ENCODE results near the gene HACE1.
A peak's percentile ranks its signal among the peaks of the same experiment; 100 is the strongest.
"Not testable (repeated sequence)": the region's sequence is repeated elsewhere in the genome, so short reads cannot be mapped to it uniquely, and the experiment has no call there.

The HACE1 gene

DNA sequence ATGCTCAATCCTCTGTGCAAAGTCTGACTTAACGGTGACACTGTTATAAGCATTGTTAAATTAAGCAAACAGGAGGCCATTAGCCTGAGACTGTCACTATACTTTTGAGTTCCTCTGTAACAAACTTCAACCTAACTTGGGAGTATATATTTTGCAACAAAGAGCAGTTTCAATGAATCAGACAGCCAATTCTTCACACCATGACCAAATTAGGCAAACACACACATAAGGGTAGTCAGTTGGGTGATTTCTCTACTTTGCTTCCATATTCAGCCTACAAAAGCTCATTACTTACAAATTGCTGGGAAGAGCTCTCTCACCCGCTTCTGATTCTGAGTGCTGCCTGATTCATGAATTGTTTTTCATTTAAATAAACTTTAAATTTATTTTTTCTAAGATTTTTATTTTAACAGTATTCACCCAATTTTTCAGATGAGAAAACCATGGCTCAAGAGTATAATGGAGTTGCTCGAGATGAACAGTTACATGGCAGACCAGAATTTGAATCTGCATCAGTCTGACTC is 60.5 kb downstream of the HACE1 start:
- Mint-ChIP-seq H3K9me3 (peaks cover 8% of the 10 kb centered on the region), H3K4me3 (no peak overlapping the region), H3K4me1 (peaks cover 2% of the 10 kb centered on the region), H3K27me3 (no peaks in the 10 kb centered on the region), H3K36me3 (ENCODE audit: low read depth) (peaks cover 17% of the 10 kb centered on the region), H3K27ac (no peak overlapping the region)
- no peak for DNase-seq
- no peak for ATAC-seq

DNA sequence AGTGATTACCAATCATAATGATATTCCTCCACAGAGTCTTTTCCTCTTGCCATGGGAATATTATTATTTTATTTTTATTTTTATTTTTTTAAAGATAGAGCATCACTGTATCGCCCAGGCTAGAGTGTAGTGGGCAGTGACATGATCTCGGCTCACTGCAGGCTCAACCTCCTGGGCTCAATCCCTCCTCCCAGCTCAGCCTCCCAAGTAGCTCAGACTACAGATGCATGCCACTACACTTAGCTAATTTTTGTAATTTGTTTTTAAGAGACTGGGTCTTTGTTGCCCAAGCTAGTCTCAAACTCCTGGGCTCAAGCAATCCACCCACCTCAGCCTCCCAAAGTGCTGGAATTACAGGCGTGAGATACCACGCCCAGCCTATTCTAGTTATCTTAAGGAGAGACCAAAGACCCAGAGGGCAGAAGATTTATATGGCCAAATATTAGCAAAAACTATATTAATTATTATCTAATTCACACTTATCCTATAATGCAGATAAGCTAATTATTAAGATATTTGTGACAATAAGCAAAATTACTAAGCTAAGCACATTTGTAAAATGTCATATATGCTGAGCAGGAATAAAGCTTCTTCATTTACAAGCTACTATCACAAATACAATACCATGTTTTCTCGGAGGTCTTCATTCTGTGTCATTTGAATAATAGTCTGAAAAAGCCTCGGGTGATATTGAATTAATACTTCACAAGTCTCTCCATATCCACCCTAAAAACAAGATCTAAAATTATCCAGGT is 63.5 kb downstream of the HACE1 start:
- no peak overlapping the region for H3K27ac Mint-ChIP-seq
- ATAC-seq (no peak), DNase-seq (no peak)
- H3K9me3 Mint-ChIP-seq = peaks cover 4% of the 10 kb centered on the region
- H3K27me3 Mint-ChIP-seq = no peaks in the 10 kb centered on the region
- peaks cover 8% of the 10 kb centered on the region for H3K36me3 Mint-ChIP-seq (ENCODE audit: low read depth)
- no peak overlapping the region for H3K4me3 Mint-ChIP-seq
- H3K4me1 Mint-ChIP-seq = peaks cover 2% of the 10 kb centered on the region

DNA sequence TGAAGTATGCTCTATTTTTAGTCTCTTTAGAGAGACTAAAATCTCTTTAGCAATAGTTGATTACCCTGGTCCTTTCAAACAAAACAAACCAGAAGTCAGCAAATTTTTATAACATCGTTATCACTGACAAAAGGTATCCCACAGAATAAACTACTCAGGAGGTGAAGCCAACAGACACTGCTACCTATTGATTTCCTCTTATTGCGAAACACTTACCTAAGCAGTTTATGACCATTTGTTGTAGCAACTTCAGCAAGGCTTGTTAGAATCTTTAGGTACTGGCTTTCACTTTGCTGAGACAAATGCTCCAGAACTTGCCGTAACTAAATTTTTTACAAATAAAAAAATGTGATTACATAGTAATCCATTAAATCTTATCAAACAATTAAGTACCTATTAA is 64.4 kb downstream of the HACE1 start:
- Mint-ChIP-seq H3K27ac (no peak overlapping the region), H3K4me3 (no peak overlapping the region), H3K9me3 (no peaks in the 10 kb centered on the region), H3K36me3 (ENCODE audit: low read depth) (peaks cover 3% of the 10 kb centered on the region), H3K4me1 (no peaks in the 10 kb centered on the region), H3K27me3 (no peaks in the 10 kb centered on the region)
- ATAC-seq (no peak), DNase-seq (no peak)

DNA sequence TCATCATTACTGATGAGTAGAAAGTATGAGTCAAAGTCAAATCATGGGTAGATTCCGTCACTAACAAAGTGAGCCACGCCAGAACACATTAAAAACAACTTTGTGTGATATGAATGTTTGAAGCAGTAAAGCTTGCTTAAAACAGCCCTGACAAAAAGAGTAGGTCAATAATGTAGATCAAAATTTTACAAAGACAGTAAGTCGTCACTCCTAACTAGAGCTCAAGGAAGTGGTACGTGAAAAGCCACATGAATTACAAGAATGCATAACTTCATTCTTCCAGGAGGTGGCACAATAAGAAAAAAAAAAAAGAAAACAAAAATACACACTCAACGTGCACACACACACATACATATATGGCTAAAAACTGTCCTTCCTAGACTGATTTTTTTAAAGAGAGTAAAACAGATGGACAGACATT is 69.9 kb downstream of the HACE1 start:
- Mint-ChIP-seq H3K4me3 (peak overlapping the region; percentile 73), H3K36me3 (ENCODE audit: low read depth) (peaks cover 18% of the 10 kb centered on the region), H3K27me3 (no peaks in the 10 kb centered on the region), H3K27ac (peak overlapping the region; percentile 98), H3K4me1 (peaks cover 31% of the 10 kb centered on the region), H3K9me3 (no peaks in the 10 kb centered on the region)
- no peak for DNase-seq
- ATAC-seq = peak; percentile 89

DNA sequence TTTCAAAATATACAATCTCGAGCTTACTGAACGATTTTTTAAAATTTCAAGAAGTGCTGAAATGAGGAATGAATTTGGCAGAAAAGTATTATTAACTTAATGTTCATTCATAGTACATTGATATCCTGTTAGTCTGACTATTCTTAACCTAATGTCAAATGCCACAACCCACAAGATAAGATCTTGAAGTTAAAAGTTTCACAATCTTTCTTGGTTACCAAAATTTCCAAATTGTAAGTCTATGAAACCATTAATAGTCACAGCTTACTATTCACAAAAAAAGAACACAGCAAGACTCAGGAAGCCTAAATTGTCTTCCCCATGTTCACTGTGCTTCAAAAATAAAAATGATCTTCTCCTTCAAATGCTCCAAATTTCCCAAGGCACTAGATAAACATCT is 71.3 kb downstream of the HACE1 start:
- peak overlapping the region; percentile 75 for H3K27ac Mint-ChIP-seq
- H3K4me1 Mint-ChIP-seq = peaks cover 31% of the 10 kb centered on the region
- no peaks in the 10 kb centered on the region for H3K9me3 Mint-ChIP-seq
- no peaks in the 10 kb centered on the region for H3K27me3 Mint-ChIP-seq
- DNase-seq (no peak), ATAC-seq (peak; percentile 57)
- peaks cover 19% of the 10 kb centered on the region for H3K36me3 Mint-ChIP-seq (ENCODE audit: low read depth)
- H3K4me3 Mint-ChIP-seq = peak overlapping the region; percentile 31

DNA sequence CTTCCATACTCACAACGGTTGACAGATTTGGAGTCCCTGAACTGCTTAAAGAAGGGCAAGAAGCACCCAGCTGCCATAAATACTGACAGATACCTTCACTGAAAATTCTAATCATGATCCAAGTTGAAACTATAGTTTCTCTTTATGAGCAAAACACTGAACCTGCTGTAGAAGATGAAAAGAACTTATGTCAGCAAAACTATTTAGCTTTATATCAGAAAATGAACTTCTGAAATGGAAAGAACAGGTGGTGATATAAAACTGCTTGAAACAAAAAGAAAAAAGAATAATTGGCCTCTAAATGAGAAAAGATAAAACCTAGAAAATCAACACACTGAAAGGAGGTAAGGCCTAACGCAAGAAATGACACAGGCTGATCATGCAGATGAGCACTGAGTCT is 72.4 kb downstream of the HACE1 start:
- H3K4me1 Mint-ChIP-seq = peaks cover 31% of the 10 kb centered on the region
- DNase-seq (no peak), ATAC-seq (no peak)
- H3K36me3 Mint-ChIP-seq (ENCODE audit: low read depth) = peaks cover 22% of the 10 kb centered on the region
- no peaks in the 10 kb centered on the region for H3K27me3 Mint-ChIP-seq
- no peak overlapping the region for H3K4me3 Mint-ChIP-seq
- H3K27ac Mint-ChIP-seq = peak overlapping the region; percentile 43
- H3K9me3 Mint-ChIP-seq = no peaks in the 10 kb centered on the region

DNA sequence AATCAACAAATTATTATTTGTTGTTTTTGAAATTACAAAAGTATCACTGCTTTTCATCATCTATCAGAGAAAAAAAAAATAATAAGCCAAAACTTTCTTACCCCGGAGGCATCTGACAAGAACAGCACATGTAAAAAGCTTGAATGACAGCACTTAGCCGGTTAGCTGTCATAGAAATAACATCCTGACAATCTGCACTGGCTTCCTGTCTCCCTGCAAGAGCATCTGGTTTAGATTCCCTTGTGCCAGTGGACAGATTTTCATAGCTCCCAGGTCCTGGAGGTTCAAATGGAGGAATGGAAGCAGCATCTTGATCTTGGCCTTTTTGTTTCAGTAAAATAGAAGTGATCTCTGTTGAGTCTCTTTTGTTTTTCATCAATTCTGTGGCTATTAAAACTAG is 74.8 kb downstream of the HACE1 start:
- ATAC-seq = no peak
- no peak overlapping the region for H3K4me3 Mint-ChIP-seq
- no peak overlapping the region for H3K27ac Mint-ChIP-seq
- H3K36me3 Mint-ChIP-seq (ENCODE audit: low read depth) = peaks cover 25% of the 10 kb centered on the region
- no peak for DNase-seq
- no peaks in the 10 kb centered on the region for H3K27me3 Mint-ChIP-seq
- no peaks in the 10 kb centered on the region for H3K9me3 Mint-ChIP-seq
- peaks cover 26% of the 10 kb centered on the region for H3K4me1 Mint-ChIP-seq

DNA sequence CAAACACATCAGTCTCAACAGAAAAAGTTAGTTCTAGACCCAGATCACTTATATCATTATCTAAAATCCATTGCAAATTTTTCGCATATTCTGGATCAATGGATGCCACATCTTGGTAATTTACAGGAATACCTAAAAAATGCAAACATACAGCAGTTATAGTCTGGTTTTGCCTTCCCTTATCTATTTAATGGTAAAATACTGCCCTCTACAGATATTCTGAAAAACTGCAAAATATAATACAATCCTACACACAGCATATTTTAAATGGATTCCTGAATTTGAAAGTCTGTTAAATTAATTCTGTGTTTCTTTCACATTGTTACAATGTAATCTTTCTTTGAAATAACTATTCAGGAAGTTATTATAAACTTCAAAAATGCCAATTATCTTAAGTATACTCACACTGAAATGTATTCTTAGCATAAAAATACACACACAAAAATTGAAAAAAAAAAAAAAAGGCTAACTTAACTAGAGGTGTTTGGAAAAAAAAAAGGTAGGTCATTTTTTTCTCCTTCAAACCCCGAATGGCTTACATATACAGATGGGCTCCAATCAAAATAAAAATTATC is 88.4 kb downstream of the HACE1 start:
- Mint-ChIP-seq H3K36me3 (ENCODE audit: low read depth) (peaks cover 7% of the 10 kb centered on the region), H3K4me3 (no peak overlapping the region), H3K9me3 (no peaks in the 10 kb centered on the region), H3K27me3 (no peaks in the 10 kb centered on the region), H3K4me1 (no peaks in the 10 kb centered on the region), H3K27ac (no peak overlapping the region)
- DNase-seq (no peak), ATAC-seq (no peak)

DNA sequence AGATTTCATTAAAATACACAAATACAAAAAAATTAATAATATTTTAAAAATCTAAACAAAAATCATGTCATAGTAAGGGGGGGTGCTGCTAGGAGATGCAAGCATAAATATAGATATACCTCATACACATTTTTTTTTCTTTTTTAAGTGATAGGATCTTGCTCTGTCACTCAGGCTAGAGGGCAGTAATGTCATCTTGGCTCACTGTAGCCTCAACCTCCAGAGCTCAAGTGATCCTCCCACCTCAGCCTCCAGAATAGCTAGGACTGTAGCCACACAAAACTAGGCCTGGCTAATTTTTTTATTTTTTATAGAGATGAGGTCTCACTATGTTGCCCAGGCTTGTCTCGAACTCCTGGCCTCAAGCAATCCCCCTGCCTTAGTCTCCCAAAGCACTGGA is 90.8 kb downstream of the HACE1 start:
- Mint-ChIP-seq H3K27me3 (no peaks in the 10 kb centered on the region), H3K9me3 (no peaks in the 10 kb centered on the region), H3K36me3 (ENCODE audit: low read depth) (peaks cover 11% of the 10 kb centered on the region), H3K4me3 (no peak overlapping the region), H3K4me1 (no peaks in the 10 kb centered on the region), H3K27ac (no peak overlapping the region)
- no peak for DNase-seq
- no peak for ATAC-seq

DNA sequence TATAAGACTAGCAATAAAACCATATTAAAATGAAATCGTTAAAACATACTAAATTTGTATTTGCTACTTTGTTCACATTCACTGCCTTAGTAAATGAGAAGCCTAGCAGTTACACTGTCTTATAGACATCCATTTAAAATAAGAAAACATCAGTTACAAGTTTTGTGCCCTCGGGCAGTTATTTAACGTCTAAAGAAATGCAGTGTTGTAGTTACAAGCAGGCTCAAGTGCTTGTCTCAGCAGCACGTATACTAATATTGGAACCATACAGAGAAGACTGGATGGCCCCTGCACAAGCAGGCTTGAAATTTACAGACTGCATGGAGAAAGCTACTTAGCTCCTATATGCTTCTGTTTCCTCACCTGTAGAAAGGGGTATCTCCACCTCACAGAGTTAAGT is 93.1 kb downstream of the HACE1 start:
- no peak overlapping the region for H3K27ac Mint-ChIP-seq
- H3K4me3 Mint-ChIP-seq = no peak overlapping the region
- peaks cover 20% of the 10 kb centered on the region for H3K36me3 Mint-ChIP-seq (ENCODE audit: low read depth)
- ATAC-seq (no peak), DNase-seq (no peak)
- peaks cover 4% of the 10 kb centered on the region for H3K9me3 Mint-ChIP-seq
- H3K27me3 Mint-ChIP-seq = no peaks in the 10 kb centered on the region
- no peaks in the 10 kb centered on the region for H3K4me1 Mint-ChIP-seq

DNA sequence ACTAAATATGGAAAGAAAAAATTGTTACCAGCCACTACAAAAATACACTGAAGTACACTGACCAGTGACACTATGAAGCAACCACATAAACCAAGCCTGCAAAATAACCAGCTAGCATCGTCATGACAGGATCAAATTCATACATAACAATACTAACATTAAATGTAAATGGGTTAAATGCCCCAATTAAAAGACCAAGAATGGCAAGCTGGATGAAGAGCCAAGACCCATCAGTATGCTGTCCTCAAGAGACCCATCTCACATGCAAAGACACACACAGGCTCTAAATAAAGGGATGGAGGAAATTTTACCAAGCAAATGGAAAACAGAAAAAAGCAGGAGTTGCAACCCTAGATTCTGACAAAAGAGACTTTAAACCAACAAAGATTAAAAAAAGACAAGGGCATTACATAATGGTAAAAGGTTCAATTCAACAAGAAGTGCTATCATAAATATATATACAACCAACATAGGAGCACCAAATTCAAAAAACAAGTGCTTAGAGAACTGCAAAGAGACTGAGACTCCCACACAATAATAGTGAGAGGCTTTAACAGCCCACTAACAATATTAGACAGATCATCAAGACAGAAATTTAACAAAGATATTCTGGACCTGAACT is 104.8 kb downstream of the HACE1 start:
- Mint-ChIP-seq H3K27ac (no peak overlapping the region), H3K4me3 (no peak overlapping the region), H3K27me3 (no peaks in the 10 kb centered on the region), H3K4me1 (no peaks in the 10 kb centered on the region), H3K9me3 (peaks cover 38% of the 10 kb centered on the region), H3K36me3 (ENCODE audit: low read depth) (peaks cover 59% of the 10 kb centered on the region)
- ATAC-seq (no peak), DNase-seq (no peak)

DNA sequence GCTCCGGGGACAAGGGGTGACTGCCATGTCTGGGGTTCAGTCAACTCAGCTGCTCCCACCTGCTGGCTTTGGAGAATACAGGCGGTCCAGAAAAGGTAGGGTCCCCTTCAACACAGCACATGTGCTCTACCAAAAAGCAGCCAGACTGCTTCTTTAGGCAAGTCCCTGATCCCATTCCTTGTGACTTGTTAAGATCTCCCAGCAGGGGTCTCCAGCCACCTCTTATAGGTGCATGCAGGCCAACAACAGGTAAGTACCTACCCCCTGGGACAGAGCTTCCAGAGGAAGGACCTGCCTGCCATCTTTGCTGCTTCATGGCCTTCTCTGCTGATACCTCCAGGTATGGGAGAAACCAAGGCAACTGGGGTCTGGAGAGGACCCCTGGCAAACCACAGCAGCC is 106.5 kb downstream of the HACE1 start:
- Mint-ChIP-seq H3K4me3 (no peak overlapping the region), H3K36me3 (ENCODE audit: low read depth) (peaks cover 46% of the 10 kb centered on the region), H3K4me1 (no peaks in the 10 kb centered on the region), H3K9me3 (peaks cover 34% of the 10 kb centered on the region), H3K27me3 (no peaks in the 10 kb centered on the region), H3K27ac (no peak overlapping the region)
- ATAC-seq = no peak
- no peak for DNase-seq

DNA sequence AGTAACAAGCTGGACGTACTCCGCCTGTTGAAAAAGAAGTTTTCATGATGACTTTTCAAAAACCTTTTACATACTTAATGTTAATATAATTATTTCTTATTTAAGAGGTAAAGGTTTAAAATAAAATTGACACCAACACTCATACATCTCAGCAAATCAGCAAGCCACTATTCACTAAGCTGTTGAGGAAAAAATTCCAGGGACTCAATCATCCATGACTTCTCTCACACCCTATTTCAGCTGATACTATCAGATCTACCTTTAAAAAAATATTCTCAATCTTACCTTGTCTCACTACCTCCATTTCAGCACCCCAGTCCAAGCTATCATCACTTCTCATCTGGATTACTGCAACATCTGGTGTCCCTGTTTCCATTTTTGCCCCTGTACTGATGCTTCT is 109.3 kb downstream of the HACE1 start:
- Mint-ChIP-seq H3K27me3 (no peaks in the 10 kb centered on the region), H3K4me3 (no peak overlapping the region), H3K36me3 (ENCODE audit: low read depth) (peaks cover 19% of the 10 kb centered on the region), H3K4me1 (no peaks in the 10 kb centered on the region), H3K27ac (no peak overlapping the region), H3K9me3 (peaks cover 14% of the 10 kb centered on the region)
- ATAC-seq (no peak), DNase-seq (no peak)

DNA sequence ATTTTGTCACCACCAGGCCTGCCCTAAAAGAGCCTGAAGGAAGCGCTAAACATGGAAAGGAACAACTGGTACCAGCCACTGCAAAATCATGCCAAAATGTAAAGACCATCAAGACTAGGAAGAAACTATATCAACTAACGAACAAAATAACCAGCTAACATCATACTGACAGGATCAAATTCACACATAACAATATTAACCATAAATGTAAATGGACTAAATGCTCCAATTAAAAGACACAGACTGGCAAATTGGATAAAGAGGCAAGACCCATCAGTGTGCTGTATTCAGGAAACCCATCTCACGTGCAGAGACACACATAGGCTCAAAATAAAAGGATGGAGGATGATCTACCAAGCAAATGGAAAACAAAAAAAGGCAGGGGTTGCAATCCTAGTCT is 120.6 kb downstream of the HACE1 start:
- H3K27ac Mint-ChIP-seq; ATAC-seq; H3K36me3 Mint-ChIP-seq (ENCODE audit: low read depth); DNase-seq; H3K9me3 Mint-ChIP-seq; H3K4me3 Mint-ChIP-seq; H3K27me3 Mint-ChIP-seq; H3K4me1 Mint-ChIP-seq: not testable (repeated sequence)

DNA sequence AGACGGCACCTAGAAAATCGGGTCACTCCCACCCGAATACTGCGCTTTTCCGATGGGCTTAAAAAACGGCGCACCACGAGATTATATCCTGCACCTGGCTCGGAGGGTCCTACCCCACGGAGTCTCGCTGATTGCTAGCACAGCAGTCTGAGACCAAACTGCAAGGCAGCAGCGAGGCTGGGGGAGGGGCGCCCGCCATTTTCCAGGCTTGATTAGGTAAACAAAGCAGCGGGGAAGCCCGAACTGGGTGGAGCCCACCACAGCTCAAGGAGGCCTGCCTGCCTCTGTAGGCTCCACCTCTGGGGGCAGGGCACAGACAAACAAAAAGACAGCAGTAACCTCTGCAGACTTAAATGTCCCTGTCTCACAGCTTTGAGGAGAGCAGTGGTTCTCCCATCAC is 122.2 kb downstream of the HACE1 start:
- H3K4me1 Mint-ChIP-seq; H3K27ac Mint-ChIP-seq; H3K9me3 Mint-ChIP-seq; H3K4me3 Mint-ChIP-seq; H3K27me3 Mint-ChIP-seq; H3K36me3 Mint-ChIP-seq (ENCODE audit: low read depth); DNase-seq; ATAC-seq: not testable (repeated sequence)

Data from activated naive CD8-positive, alpha-beta T cell treated with anti-CD3 and anti-CD28 coated beads, Interleukin-2, amount 50 U/mL, for 24 hours (primary cell).